Anterior cingulate cortex (tissue), 58 donors: ENCODE data around the gene ANXA2.
"Not testable (repeated sequence)": the region's sequence is repeated elsewhere in the genome, so short reads cannot be mapped to it uniquely, and the experiment has no call there.

Source experiments
- DNase-seq, 58 donors: peaks; one replicate each; lab custom pipeline; 2025; lab: John Stamatoyannopoulos, UW

Gene ANXA2

DNA sequence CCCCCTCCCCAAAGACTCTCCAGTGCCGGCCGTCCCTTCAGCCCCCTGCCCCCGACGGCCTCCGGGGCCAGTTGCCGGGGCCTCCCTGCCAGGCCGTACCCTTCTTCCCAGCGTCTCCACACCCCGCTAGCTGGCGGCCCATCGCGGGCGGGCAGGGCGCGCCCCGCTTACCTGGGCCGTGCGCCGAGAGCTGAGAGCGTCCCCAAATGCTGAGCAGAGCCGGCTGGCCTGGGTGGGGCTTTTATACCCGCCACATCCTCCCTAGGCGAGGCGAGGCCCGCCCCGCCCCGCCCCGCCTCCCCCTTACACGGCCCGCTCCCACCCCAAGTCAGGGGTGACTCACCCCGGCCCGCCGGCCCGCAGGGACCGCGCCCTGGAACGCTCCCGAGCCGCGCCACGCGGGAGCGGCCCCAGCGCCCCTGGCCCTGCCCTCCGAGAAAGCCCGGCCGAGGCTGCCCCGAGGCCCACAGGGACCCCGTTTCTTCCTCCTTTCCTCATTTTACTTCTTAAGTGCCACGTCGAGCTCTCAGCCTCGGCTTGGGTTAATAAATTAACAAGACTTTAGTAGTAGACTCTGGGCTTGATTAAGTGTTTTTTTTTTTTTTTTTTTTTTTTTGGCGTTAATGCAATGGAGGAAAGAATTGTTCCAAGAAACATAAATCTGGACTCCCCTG is at the start of gene ANXA2:
ANXA2 (minus strand) TSS at position 215 of the 674 bp plus-strand sequence. CDS start 11,911 bp downstream, outside the sequence.
- DNase-seq = peak in 4 of 58 donors; percentile 9 to 65 (median 29)

DNA sequence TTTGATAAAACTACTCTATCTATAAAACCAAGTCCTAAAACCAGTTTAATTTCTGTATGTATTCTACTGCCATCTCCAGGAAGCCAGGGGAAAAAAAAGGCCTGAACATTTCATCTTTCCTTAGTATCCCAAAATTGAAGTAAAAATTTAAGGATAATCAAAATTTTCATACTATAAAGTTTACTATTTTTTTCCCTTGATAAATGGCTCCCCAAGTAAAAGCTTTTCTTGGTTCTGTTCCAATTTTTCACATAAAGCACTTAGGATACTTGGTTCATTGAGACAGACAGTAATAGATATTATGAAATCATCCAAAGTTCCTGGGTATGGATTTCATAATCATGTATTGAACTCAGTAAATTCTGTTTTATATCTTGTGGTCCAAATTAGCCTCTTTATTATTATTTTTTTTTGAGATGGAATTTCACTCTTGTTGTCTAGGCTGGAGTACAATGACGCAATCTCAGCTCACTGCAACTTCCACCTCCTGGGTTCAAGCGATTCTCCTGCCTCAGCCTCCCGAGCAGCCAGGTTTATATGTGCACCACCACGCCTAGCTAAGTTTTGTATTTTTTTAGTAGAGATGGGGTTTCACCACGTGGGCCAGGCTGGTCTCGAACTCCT is 46.6 kb upstream of the ANXA2 start:
- DNase-seq = peak in 1 of 58 donors; percentile 2

DNA sequence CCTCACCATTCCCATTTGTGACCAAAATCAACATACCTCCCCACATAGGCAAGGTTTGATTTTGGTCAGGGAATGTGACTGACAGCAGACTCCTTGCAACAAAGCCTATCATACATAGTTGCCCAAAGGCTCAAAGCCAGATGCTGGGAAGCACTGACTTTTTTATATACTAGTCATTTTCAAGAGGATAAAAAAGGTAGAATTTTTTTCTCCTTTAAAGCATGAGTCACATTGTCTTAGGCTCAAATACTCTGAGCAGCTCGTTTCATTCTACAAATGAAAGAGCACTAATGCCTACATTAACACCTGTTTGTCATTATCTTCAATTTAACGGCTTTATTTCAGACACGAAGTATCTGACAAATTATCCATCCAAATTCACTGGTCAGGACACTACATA is 45.0 kb upstream of the ANXA2 start:
- no peak for DNase-seq

DNA sequence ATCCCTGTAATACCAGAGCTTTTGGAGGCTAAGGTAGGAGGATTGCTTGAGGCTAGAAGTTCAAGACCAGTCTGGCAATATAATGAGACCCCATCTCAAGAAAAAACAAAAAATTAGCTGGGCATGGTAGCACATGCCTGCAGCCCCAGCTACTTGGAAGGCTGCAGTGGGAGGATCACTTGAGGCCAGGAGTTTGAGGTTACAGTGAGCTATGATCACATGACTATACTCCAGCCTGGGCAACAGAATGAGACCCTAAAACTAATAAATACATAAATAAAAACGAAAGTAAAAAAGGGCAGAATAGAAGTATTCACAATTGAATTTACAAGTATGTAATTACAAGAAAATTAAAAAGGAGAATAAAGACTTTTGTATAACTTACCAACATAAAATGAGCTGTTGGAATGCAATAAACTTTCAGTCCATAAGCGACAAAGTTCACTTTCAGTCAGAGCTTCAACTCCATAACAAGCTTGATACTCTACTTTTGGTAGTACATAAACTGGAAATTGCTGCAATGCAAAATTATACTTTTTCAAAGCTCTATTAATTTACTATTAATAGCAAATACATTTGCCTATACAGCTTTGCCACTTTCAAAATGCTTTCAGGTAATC is 44.4 kb upstream of the ANXA2 start:
- DNase-seq = no peak

DNA sequence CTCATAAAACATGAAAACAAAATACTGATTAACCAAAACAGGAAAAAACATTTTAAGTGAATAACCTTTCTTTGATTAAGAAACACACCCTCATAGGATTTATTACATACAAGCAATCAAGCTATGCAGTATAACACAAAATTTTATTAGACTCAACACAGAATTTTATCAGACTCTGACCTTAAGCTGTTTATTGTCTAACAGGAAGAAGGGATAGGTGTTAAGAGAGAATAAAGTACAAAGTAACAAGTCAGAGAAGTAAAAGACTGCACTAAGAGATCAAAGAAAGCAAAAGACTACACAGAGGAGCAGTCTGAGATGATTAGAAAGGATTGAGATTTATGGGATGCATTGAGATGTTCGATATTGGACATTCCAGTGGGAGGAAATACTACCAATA is 43.5 kb upstream of the ANXA2 start:
- no peak for DNase-seq

DNA sequence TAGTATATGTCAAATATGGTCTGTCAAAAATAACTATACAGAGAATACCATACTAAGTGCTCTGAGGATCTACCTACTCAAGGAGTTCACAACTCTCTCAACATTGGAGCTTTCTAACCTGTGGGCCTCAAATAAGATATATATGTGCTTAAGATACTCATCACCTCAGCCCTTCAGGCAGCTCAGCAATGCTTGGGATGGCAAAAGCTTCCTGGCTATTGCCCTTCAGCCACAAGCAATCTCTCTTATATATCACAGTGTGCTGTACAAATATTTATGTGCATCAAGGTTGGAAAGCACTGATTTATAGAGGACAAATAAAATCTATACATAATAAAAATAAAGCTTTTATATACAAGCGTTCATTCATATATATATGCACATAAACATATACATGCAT is 40.9 kb upstream of the ANXA2 start:
- DNase-seq = no peak

DNA sequence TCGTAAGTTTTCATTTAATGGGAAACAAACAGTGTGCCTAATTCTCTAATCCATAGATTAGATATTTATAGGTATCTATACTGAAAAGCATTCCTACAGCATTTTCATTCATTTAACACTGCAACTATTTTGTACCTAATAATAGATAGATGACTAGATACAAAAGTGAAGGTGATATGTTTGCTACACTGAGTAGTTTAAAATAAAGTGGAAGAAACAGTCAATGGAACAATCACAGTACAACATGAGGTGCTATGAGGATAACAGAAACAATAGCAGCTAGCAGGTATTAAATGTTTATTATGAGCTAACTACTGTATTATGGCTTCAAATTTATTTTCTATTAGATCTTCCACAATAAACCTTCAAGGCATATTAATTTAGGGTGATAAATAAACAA is 31.1 kb upstream of the ANXA2 start:
- DNase-seq = no peak

DNA sequence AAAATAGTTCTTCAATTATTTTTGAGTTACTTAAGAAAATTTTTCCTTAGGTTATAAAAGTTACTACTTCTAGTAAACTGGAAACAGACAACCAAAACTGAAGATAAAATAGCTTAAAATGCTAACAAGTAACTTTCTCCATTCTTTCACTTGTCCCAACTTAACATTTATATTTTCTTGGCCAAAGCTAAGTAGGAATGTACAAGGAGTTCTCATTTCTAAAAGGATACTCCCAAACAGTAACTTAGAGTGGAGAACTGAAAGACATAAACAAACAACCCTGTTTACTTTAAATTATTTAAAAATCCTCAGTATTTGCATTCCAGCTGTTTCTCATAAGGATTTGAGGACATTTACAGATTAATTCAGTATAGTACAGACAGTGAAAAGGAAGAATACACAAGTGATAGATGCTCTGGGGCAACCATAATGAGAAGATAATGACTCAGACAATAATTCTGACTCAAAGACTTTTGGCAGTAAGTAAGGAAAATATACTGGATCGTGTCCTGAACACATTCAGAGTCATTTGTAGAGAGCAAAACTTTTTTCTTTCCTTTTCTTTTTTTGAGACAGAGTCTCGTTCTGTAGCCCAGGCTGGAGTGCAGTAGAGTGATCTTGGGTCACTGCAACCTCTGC is 29.2 kb upstream of the ANXA2 start:
- DNase-seq = no peak

DNA sequence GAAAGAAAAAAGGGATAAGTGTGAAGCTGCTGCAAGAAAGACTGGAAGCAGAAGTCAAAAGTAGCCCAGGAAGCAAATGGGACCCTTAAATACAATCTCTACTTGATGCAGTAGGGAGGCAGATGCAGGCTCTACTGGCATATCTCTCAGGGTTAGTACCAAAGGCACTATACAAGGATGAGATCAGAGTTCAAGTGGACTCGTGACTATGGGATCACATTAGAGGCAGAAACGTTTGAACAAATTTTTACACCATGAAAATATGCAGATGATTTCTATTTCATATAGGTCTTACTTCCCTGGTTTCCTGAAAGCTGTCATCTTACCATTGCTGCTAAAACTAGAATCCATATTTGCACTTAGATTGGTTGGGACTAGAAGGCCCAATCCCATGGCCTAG is 27.7 kb upstream of the ANXA2 start:
- no peak for DNase-seq

DNA sequence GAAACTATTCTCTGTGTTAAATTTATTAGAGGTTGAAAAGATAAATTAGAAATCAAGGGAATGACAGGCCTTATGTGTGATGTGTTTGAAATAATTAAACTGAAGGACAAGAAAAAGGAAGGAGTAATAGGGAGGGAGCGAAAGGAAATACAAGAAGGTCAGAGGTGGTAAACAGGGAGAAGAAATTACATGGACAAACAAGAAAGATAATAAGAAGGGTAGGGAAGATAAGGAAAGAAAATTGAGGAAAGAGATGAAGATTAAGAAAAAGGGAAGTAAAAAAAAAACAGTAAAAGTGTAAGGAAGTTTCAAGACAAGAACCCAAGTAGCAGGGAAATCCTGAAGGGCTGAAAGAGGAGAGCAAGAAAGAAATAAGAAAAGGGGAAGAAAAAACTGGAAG is 26.2 kb upstream of the ANXA2 start:
- no peak for DNase-seq

DNA sequence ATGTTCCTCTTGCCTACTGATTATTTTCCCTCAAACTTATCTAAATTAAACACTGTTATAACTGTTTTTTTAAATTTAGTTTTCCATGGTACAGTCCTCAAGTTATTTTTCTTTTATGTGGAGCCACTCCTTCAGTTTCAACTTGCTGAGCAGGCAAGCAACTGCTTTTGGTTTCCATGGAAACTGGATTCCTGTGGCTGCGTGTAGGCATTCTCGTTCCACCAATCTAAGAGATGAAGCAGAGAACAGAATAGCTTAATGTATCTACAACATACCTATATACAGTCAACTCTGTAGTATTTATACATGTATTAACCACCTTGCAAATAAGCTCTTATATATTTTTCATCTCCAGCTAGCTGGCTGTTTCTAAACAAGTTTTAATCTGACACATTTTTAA is 25.8 kb upstream of the ANXA2 start:
- peak in 13 of 58 donors; percentile 2 to 54 (median 12) for DNase-seq

DNA sequence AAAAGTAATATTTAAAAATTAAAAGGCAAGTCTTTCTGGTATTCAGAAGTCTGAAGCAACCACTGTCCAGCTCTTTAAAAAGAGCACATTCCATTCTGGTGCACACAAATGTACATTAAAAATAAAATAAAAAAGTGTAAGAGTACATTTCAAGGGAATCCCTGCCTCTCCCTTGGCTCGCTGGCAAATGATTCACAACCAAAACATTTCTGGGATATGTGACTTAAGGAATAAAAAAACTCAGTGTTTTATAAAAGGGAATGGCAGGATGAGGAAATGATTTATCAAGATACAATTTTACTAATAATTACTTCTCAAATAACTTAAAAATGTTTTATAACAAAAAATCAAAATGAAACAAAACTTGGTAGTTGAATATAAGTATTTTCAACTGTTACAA is 23.8 kb upstream of the ANXA2 start:
- no peak for DNase-seq

DNA sequence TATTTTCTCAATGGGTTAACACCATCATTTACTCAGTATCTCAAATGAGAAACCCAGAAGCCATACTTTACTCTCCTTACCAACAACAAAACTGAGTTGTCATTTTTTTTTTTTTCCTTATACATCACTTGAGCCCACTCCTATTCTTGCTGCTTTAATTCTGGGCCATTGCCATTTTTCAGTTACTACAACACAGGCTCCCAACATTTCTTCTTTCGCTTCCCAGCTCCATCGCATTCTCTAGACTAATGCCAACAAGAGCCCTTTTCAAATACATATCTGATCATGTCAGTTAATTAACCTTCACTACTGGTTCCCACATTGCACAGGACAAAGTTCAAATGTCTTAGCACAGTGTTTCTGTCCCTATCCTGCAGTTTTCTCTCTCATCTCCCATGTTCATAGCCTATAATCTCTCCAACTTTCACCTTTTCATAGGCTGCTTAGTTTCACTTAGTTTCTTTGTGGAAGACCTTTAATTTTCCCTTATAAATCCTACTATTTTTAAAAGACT is 22.5 kb upstream of the ANXA2 start:
- DNase-seq = no peak

DNA sequence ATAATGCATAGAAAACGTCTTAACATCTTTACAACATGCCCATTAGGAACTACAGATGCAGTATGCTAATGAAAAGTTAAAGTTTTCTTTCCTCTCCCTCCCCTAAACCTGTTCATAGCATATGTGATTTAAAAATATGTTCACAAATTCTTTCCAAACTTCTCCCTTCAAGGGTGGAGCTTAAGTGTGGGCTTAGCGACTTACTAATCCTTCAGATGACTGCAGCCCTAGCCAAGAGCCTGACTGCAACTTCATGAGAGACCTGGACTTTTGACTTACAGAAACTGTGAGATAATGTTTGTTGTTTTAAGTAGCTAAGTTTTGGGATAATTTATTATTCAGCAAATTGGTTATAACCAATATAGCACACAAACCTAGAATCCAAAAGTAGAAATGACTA is 22.0 kb upstream of the ANXA2 start:
- no peak for DNase-seq

DNA sequence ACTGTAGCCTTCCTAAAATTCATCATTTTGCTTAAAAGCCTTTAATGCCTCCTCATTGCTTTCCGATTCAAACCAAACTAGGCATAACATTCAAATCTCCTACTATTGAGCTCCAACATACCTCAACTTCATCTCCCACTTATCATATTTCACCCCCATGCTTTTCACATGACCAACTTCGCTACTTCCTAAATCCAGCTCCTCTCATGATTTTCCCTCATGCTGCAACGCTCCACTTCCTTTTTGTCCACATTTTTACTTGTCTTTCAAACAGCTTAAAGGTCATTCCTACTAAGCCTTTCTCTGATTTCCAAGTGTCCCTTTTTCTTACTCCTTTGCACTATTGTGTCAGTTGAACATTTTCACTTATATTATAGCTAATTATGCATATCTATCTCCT is 20.3 kb upstream of the ANXA2 start:
- DNase-seq = no peak

DNA sequence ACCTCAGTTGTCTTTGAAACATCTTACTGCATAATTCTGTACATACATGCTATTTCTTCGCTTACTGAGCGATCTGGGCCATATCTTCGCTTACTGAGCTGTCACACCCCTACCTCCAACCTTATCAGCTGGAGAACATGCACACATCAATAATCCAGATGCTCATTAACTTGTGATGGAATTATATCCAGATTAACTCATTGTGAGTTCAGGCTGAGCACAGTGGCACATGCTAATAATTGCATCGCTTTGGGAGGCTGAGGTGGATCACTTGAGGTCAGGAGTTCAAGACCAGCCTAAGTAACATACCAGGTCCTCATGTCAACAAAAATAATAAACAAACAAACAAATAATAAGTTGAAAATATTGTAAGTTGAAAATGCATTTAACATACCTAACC is 19.3 kb upstream of the ANXA2 start:
- no peak for DNase-seq

DNA sequence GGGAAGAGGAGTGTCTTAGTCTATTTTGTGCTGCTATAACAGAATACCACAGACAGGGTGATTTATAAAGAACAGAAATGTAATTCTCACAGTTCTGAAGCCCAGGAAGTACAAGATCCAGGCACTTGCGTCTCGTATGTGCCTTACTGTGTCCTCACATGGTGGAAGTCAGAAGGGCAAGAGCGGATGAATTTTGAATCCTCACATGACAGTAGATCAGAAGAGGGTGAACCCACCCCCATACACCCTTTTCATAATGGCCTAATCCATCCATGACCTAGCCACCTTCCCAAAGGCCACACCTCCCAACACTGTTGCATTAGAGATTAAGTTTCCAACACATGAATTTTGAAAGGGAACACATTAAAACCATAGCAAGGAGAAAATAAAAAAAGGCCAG is 18.7 kb upstream of the ANXA2 start:
- DNase-seq = no peak

DNA sequence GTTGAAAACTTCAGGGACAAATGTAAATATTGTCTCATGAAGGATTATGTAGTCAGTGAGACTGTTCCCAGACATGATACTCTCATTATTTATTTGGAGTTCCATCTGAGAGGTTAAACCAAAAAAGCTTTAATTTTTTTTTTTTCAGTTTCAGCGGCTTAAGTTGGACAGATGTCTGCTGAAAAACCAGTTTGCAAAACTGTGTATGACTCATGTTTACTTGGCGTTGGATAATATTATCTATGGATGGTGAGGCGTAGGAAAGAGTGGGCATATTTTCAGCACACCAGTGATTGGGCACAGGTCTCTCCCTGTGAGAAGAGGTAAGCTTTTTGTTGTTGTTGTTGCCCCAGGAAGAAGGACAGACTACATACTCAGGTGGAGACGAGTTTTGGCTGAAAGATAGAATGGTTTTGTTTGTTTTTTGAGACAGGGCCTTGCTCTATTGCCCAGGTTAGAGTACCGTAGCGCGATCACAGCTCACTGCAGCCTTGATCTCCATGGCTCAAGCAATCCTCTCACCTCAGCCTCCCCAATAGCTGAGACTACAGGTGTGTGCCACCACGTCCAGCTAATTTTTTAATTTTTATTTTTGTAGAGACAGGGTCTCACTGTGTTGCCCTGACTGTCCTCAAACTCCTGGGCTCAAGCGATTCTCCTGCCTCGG is 16.4 kb upstream of the ANXA2 start:
- DNase-seq = no peak

DNA sequence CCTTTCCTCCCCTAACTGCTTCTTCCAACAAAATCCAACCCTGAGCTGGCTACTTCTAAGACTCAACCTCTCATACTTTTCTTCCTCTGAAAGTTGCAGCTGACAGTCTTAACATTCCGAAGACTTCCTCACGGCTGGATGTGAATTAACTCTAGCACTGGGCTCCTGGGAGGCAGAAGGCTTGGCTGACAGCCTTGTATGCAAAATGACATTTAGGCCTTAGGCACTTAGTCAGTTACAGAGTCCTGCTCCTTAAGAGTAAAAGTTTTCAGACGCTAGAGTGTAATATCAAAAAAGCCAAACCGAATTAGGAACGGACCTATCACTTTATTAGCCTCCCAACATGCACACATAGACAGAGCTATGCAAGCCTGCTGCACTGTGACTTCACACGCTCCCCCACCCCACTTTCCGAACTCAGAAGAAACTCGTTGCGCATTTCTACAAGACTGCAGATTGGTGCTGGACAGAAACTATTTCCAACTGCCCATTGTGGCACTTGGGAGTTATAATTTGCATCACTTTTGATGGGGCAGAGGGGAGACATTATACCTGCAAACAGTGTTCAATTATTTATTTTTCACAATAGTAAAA is 15.5 kb upstream of the ANXA2 start:
- DNase-seq = no peak

DNA sequence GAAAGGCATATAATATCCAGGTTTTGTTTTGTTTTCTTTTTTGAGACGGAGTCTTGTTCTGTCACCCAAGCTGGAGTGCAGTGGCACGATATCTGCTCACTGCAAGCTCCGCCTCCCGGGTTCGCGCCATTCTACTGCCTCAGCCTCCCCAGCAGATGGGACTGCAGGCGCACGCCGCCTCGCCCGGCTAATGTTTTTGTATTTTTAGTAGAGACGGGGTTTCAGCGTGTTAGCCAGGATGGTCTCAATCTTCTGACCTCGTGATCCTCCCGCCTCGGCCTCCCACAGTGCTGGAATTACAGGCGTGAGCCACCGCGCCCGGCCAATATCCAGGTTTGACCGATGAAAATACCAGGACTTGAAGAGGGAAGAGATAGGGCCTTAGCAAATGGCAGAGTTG is 15.0 kb upstream of the ANXA2 start:
- DNase-seq = not testable (repeated sequence)
